DOHH2 (cell line): Measurements from ENCODE around the gene ALOXE3.

Source experiments
- H3F3A ChIP-seq: fragments of 200-600 bp; sonication (generic), shearing (Covaris generic); 2 replicates; pipeline ENCODE4 v1.6.0; 2016; ENCODE audit warnings: antibody characterized with exemption, mild to moderate bottlenecking; ENCODE audit not compliant: control insufficient read depth, insufficient read depth
- H3K27ac ChIP-seq: fragments of 200-600 bp; sonication (generic); 2 replicates; pipeline ENCODE4 v1.5.1; 2014; ENCODE audit warnings: low read depth, mild to moderate bottlenecking, low read length, moderate library complexity
- H3K27me3 ChIP-seq: fragments of 200-600 bp; sonication (generic); 2 replicates; pipeline ENCODE4 v1.6.1; 2014; ENCODE audit warnings: mild to moderate bottlenecking, low read length, mixed read lengths; ENCODE audit not compliant: control insufficient read depth
- H3K36me3 ChIP-seq: fragments of 200-600 bp; sonication (generic); 2 replicates; pipeline ENCODE4 v1.6.1; 2014; ENCODE audit warnings: mild to moderate bottlenecking, low read length, moderate library complexity, mixed read lengths; ENCODE audit not compliant: control insufficient read depth
- H3K4me1 ChIP-seq: fragments of 200-600 bp; sonication (generic); 2 replicates; pipeline ENCODE4 v1.6.1; 2014; ENCODE audit warnings: mild to moderate bottlenecking, low read length, mixed read lengths; ENCODE audit not compliant: control insufficient read depth
- H3K4me2 ChIP-seq: fragments of 200-600 bp; sonication (generic); 2 replicates; pipeline ENCODE4 v1.6.0; 2014; ENCODE audit warnings: mild to moderate bottlenecking, low read length, moderate library complexity
- H3K4me3 ChIP-seq: fragments of 200-600 bp; sonication (generic); 2 replicates; pipeline ENCODE4 v1.5.1; 2014; ENCODE audit warnings: mild to moderate bottlenecking, low read length, mixed read lengths
- H3K79me2 ChIP-seq: fragments of 200-600 bp; sonication (generic); 2 replicates; pipeline ENCODE4 v1.6.1; 2014; ENCODE audit warnings: mild to moderate bottlenecking, low read length, mixed read lengths; ENCODE audit not compliant: control insufficient read depth
- H3K9me2 ChIP-seq: fragments of 200-600 bp; sonication (generic); replicated peaks from 2 replicates; pipeline ENCODE4 v1.6.1; 2014; ENCODE audit warnings: mild to moderate bottlenecking, low read length, mixed read lengths; ENCODE audit not compliant: control insufficient read depth
- H3K9me3 ChIP-seq: fragments of 200-600 bp; sonication (generic); 2 replicates; pipeline ENCODE4 v1.6.1; 2014; ENCODE audit warnings: antibody characterized with exemption, low read length, mixed read lengths; ENCODE audit not compliant: control insufficient read depth, insufficient read depth
- H4K20me1 ChIP-seq: fragments of 200-600 bp; sonication (generic); 2 replicates; pipeline ENCODE4 v1.6.0; 2014; ENCODE audit warnings: low read depth, mild to moderate bottlenecking, antibody characterized with exemption, low read length, moderate library complexity; ENCODE audit not compliant: control insufficient read depth, insufficient read depth
- CTCF ChIP-seq: fragments of 200-600 bp; sonication (generic); IDR thresholded peaks from one replicate; pipeline ENCODE4 v1.5.1; 2014; ENCODE audit warnings: antibody characterized with exemption, mild to moderate bottlenecking, low read depth, low read length; ENCODE audit not compliant: poor library complexity, severe bottlenecking
- EZH2phosphoT487 ChIP-seq: fragments of 200-600 bp; sonication (generic); IDR thresholded peaks from 2 replicates; pipeline ENCODE4 v1.6.1; 2017; ENCODE audit warnings: borderline replicate concordance, mild to moderate bottlenecking, antibody characterized with exemption, low read length, moderate library complexity, mixed read lengths

The ALOXE3 gene

GRCh38 chr17:8071496-8071895 lies 46.8 kb downstream of the ALOXE3 start:
- Histone ChIP-seq H3K9me2 (no peaks in the 10 kb centered on the region), H3K4me2 (no peak overlapping the region), H4K20me1 (no peaks in the 10 kb centered on the region), H3K4me3 (no peak overlapping the region), H3K27ac (no peak overlapping the region), H3F3A (no peaks in the 10 kb centered on the region), H3K4me1 (peaks cover 6% of the 10 kb centered on the region), H3K9me3 (no peaks in the 10 kb centered on the region), H3K79me2 (no peaks in the 10 kb centered on the region), H3K27me3 (peaks cover 45% of the 10 kb centered on the region), H3K36me3 (no peaks in the 10 kb centered on the region)
- no peak for TF ChIP-seq EZH2phosphoT487
- no peak for TF ChIP-seq CTCF

DNA sequence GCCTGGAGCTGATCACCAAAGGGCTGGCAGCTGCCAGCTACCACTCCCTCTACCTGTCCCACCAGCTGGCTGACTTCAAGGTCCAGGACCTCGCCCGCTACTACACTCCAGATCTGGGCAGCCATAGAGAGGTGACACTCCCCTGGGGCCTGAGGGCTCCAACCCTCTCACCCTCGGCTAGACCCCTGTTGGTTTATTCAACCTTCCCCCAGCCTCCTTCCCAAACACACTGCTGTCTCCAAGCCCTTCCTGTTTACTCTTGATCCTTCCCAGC lies 48.8 kb downstream of the ALOXE3 start:
- Histone ChIP-seq H3K9me3 (no peaks in the 10 kb centered on the region), H3F3A (no peaks in the 10 kb centered on the region), H3K79me2 (no peaks in the 10 kb centered on the region), H3K27me3 (peaks cover 42% of the 10 kb centered on the region), H3K9me2 (no peaks in the 10 kb centered on the region), H3K4me3 (no peak overlapping the region), H3K36me3 (no peaks in the 10 kb centered on the region), H3K4me1 (peaks cover 6% of the 10 kb centered on the region), H4K20me1 (no peaks in the 10 kb centered on the region), H3K4me2 (no peak overlapping the region), H3K27ac (no peak overlapping the region)
- TF ChIP-seq EZH2phosphoT487 (no peak), CTCF (no peak)

DNA sequence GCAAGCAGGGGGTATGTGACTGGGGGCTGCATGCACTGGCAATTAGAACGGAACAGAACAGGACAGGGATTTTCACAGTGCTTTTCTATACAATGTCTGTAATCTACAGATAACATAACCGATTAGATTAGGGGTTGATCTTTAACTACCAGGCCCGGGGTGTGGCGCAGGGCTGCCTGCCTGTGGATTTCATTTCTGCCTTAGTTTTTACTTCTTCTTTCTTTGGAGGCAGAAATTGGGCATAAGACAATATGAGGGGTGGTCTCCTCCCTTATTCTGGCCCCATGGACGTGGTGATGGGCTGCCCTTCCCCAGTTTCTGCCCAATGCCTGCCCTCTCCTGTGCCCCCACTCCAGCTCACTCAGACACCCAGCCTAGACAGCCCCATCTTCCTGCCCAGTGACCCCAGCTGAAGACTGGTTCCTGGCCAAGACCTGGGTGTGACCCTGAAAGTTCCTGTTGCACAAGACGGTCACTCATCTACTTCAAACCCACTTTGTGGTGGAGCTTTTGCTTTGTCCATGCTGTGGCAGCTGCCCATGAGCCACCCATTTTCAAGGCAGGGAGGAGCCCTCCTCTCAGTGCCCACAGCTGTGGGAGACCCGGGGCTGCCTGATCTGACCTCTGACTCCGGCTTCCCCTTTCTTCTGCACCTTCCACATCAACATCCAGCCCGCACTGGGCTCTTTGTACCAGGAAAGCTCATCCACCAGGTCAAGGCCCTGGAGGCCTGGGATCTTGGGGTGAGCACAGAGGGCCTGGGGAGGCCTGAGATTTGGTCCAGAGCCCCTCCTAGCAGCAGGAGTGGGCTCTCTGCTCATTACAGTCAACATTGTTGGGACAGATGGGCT lies 49.4 kb downstream of the ALOXE3 start:
- no peak for TF ChIP-seq EZH2phosphoT487
- no peak for TF ChIP-seq CTCF
- Histone ChIP-seq H3K36me3 (no peaks in the 10 kb centered on the region), H3F3A (no peaks in the 10 kb centered on the region), H3K4me2 (no peak overlapping the region), H3K4me1 (peaks cover 6% of the 10 kb centered on the region), H4K20me1 (no peaks in the 10 kb centered on the region), H3K9me3 (no peaks in the 10 kb centered on the region), H3K27ac (no peak overlapping the region), H3K4me3 (no peak overlapping the region), H3K27me3 (peaks cover 41% of the 10 kb centered on the region), H3K9me2 (no peaks in the 10 kb centered on the region), H3K79me2 (no peaks in the 10 kb centered on the region)
